Measurements from ENCODE around the gene CHST13. TPM values are rescaled to one million over a fixed set of nuclear protein-coding genes. Genes with fewer than 3 reads are reported as not detected.

The CHST13 gene
- total RNA-seq, 4 donors from 2014 or later, result 0.32 TPM; not detected in 3

DNA sequence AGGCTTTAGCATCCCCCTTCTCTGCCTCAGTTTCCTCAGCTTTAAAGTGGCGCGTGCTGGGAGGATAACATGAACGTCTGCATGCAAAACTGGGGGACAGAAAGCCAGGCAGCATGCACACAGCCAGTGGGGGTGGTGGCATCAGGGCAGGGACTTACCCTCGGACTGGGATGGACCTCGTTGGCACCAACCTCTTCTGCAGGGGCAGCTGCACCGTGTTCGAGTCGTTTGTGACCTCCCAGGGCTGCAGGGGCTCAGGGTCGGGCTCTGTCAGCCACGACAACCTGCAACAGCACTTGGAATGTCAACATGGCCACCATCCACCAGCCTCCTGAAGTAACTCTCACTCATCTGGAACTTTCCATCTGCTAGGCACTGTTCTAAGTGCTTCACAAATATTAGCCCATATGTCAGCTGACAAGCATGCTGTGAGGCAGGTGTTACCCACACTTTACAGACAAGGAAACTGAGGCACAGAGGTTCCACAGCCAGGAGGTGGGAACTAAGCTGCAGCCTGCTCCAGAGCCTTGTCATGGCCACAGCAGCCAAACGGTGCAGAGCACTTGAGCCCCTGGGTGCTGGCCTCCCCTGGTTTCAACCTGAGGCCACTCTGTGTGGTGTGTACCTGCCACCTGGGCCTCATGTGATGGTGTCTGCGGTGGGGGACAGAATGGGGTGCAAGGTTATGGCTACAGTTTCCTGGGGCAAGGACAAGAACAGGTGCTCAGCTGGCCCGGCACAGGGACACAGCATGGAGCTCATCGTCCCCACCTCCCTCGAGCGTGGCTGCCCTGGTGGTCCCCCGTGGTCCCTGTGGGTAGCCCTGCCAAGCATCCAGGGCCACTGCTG lies 28.1 kb downstream of the CHST13 start:
- peak; percentile 10 to 76 for DNase-seq (ENCODE audit: low spot score in 2 of 2)
- 65 to 78% methylated on average over 13 of the region's 17 CpGs for WGBS, 2 donors
- no peak overlapping the region for H3K4me3 ChIP-seq (ENCODE audit: low read depth, poor library complexity, severe bottlenecking)
- intact Hi-C loops (cut with DNase I; ENCODE audit: low total_unique reads), result no loop called here
- no peak for TF ChIP-seq POLR2A (IDR thresholded peaks at IDR 0.05)
- TF ChIP-seq, protein P1, sequence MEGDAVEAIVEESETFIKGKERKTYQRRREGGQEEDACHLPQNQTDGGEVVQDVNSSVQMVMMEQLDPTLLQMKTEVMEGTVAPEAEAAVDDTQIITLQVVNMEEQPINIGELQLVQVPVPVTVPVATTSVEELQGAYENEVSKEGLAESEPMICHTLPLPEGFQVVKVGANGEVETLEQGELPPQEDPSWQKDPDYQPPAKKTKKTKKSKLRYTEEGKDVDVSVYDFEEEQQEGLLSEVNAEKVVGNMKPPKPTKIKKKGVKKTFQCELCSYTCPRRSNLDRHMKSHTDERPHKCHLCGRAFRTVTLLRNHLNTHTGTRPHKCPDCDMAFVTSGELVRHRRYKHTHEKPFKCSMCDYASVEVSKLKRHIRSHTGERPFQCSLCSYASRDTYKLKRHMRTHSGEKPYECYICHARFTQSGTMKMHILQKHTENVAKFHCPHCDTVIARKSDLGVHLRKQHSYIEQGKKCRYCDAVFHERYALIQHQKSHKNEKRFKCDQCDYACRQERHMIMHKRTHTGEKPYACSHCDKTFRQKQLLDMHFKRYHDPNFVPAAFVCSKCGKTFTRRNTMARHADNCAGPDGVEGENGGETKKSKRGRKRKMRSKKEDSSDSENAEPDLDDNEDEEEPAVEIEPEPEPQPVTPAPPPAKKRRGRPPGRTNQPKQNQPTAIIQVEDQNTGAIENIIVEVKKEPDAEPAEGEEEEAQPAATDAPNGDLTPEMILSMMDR (IDR thresholded peaks at IDR 0.05), result no peak

- no peak for TF ChIP-seq POLR2A (IDR thresholded peaks at IDR 0.05)
- TF ChIP-seq, protein P1 (IDR thresholded peaks at IDR 0.05), result no peak
- WGBS, 2 donors, result 82 to 83% methylated on average over 8 to 13 of the region's 14 CpGs
- no peak overlapping the region for H3K4me3 ChIP-seq (ENCODE audit: low read depth, poor library complexity, severe bottlenecking)
- intact Hi-C loops (cut with DNase I; ENCODE audit: low total_unique reads), result no loop called here
- peak; percentile 9 to 74 for DNase-seq (ENCODE audit: low spot score in 2 of 2)
Measured at GRCh38 chr3:126552688-126553283, 28.8 kb downstream of the CHST13 start.

DNA sequence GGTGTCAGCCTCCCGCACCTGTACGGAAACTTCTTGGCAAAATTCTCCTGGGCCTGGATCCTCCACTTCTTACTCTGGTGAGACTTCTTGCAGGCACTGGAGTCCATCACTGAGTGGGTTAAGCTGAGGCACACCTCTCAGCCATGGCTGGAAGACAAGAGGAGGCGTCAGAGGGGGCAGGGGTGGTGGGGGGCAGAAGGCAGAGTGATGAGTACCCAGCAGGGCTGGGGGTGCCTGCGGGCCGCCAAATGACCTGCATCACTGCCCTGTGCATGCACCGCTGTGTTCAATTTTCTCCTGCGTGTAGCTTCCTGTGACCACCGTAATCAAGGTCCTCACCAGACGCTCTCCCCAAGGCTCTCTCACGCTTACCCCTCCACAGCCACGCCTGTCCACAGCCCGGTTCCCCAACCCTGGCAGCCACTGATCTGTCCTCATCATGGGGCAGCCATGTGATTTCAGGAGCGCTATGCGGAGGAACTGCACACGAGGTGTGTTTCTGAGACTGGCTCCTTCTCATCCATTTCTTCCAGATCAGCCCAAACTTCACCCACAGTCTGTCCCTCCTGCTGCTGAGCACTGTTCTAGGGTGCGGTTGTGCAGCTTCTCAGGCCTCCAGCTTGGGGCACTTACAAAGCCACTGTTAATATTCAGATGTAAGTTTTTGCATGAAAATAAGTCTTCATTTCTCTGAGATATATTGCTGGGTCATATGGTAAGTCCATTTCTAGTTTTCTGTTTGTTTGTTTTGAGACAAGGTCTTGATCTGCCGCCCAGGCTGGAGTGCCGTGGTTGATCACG lies 29.5 kb downstream of the CHST13 start:
- intact Hi-C loops (cut with DNase I; ENCODE audit: low total_unique reads), result no loop called here
- DNase-seq (ENCODE audit: low spot score in 2 of 2), result peak in 1 of 2 donors; percentile 65
- TF ChIP-seq POLR2A (IDR thresholded peaks at IDR 0.05), result no peak
- TF ChIP-seq, protein P1 (IDR thresholded peaks at IDR 0.05), result no peak
- WGBS, 2 donors, result 79 to 81% methylated on average over 19 of the region's 19 CpGs
- no peak overlapping the region for H3K4me3 ChIP-seq (ENCODE audit: low read depth, poor library complexity, severe bottlenecking)

DNA sequence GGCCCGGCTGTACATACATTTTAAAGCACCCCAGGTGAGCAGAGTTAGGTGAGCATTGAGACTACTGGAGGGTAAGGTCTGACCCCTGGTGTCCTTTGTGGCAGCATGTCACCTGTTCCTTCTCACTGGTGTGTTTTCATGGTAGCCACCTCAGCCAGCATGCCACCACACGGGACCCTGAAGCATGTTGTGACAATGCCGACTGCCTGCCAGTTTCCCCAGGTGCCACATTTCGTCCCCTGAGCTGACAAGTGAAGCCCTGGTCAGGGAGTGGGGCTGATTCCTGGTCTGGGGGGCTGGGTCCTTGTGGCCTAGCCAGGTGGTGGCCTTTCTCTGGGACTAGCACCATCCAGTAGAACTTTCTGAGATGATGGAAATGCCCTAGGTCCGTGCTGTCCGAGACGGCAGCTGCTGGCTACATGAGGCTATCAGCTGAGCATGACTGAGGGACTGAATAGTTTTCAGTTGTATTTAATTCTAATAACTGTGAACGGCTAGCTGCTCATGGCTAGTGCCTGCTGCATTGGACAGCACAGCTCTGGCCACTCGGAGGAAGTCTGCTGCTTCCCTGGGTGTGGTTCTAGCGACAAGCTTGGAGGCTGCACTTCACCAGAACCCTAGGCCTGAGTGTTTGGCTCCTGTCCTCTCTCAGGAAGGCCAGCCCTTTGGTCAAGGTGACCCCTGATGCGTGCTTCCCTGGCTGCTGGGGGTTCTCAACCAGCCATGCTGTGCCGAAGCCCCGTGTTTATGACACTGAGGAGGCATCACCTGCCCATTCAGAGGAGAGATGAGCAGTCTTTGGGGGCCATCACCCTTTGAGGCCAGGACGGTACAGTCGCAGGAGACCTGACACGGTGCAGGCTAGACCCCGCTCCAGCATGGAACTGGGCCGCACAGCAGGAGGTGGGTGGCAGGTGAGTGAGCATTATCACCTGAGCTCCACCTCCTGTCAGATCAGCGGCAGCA lies 30.9 kb downstream of the CHST13 start:
- no peak overlapping the region for H3K4me3 ChIP-seq (ENCODE audit: low read depth, poor library complexity, severe bottlenecking)
- TF ChIP-seq, protein P1 (IDR thresholded peaks at IDR 0.05), result no peak
- no peak for TF ChIP-seq POLR2A (IDR thresholded peaks at IDR 0.05)
- DNase-seq (ENCODE audit: low spot score in 2 of 2), result peak; percentile 7 to 76
- intact Hi-C loops (cut with DNase I; ENCODE audit: low total_unique reads), result no loop called here
- 88 to 93% methylated on average over 16 to 19 of the region's 19 CpGs for WGBS, 2 donors

Measured in lower leg skin (tissue), 4 donors.